Transverse colon (tissue), 4 donors: Measurements from ENCODE around the gene GFOD1. TPM values are rescaled to one million over a fixed set of nuclear protein-coding genes. Genes with fewer than 3 reads are reported as not detected.
"Not testable (repeated sequence)": the region's sequence is repeated elsewhere in the genome, so short reads cannot be mapped to it uniquely, and the experiment has no call there.

Experiments used
- DNase-seq: peaks from one replicate; pipeline ENCODE4 v3.0.0-alpha.2; 2019
- H3K27ac ChIP-seq, 4 donors: fragments of 200-600 bp; sonication (generic); 2 replicates each; pipeline ENCODE4 v1.5.1; 2016 to 2018; ENCODE audit warnings: inconsistent platforms in 4 of 4
- H3K27me3 ChIP-seq: fragments of 200-600 bp; sonication (generic); 2 replicates; pipeline ENCODE4 v1.5.1; 2017; ENCODE audit warnings: inconsistent platforms
- H3K36me3 ChIP-seq, 4 donors: fragments of 200-600 bp; sonication (generic); 2 replicates each; pipeline ENCODE4 v1.5.1; 2017 to 2019; ENCODE audit warnings: inconsistent platforms in 4 of 4
- H3K4me1 ChIP-seq, 4 donors: fragments of 200-600 bp; sonication (generic); 2 replicates each; pipeline ENCODE4 v1.5.1; 2017 to 2020; ENCODE audit warnings: inconsistent platforms in 4 of 4
- H3K4me3 ChIP-seq, 4 donors: fragments of 200-600 bp; sonication (generic); 1 replicate in 1 of 4; 2 replicates in 3 of 4; pipeline versions ENCODE4 v1.5.1 to v1.6.1; 2017 to 2019; ENCODE audit warnings: inconsistent platforms in 4 of 4
- H3K9me3 ChIP-seq, 2 donors: fragments of 200-600 bp; sonication (generic); 2 replicates each; pipeline ENCODE4 v1.5.1; 2017 to 2019; ENCODE audit warnings: inconsistent platforms in 2 of 2
- EP300 ChIP-seq: sonication (generic); formaldehyde crosslinking; IDR thresholded peaks from one replicate; pipeline ENCODE4 v1.6.1; 2017; ENCODE audit warnings: antibody characterized with exemption, low read depth
- POLR2A ChIP-seq: fragments of 450-650 bp; IDR thresholded peaks from one replicate; pipeline ENCODE4 v1.6.1; 2016; ENCODE audit warnings: antibody characterized with exemption, mild to moderate bottlenecking, moderate library complexity
- POLR2AphosphoS5 ChIP-seq, 3 donors: sonication (generic); formaldehyde crosslinking; IDR thresholded peaks; one replicate each; pipeline ENCODE4 v1.6.1; 2016; ENCODE audit warnings: antibody characterized with exemption in 3 of 3
- WGBS, 2 donors: methylation state at CpG; one replicate each; pipeline ENCODE4 v1.1.5; 2018; ENCODE audit warnings: low coverage in 1 of 2; 5-methylcytosine and 5-hydroxymethylcytosine counted together
- in situ Hi-C, 4 donors: fragments of 200-750 bp; cut with MboI; loops; one replicate each; pipeline versions ENCODE4 v1.15.0 to v1.15.1; 2017; ENCODE audit warnings: low sequenced_read_pairs in 3 of 4, low pct_ligation_motif_present in 1 of 4, low pct_unique_long_range_greater_than_20kb in 1 of 4
- intact Hi-C: fragments of 100-400 bp; cut with DNase I; formaldehyde crosslinking; loops from one replicate; pipeline ENCODE4 v1.15.1; 2023; ENCODE audit warnings: low total_unique reads
- total RNA-seq, 4 donors: library from RNA; depleted of rRNA; stranded (reverse); fragments of >200 nt; gene quantifications; one replicate each; pipeline ENCODE4 v1.1.0, GENCODE V29; 2016
- TF ChIP-seq, protein P1 (sequence below), 5 experiments: fragments of 200-600 bp in 3 of 5; fragments of 450-650 bp in 2 of 5; sonication (generic) in 3 of 5; IDR thresholded peaks; 1 replicate in 2 of 5; 2 replicates in 3 of 5; pipeline ENCODE4 v1.5.1; 2016 to 2017; ENCODE audit warnings: antibody characterized with exemption in 5 of 5, inconsistent platforms in 3 of 5, mild to moderate bottlenecking in 2 of 5, moderate library complexity in 1 of 5

GFOD1 gene
- total RNA-seq, 4 donors from 2014 or later = 8.4 to 36.7 (median 19.9) TPM

DNA sequence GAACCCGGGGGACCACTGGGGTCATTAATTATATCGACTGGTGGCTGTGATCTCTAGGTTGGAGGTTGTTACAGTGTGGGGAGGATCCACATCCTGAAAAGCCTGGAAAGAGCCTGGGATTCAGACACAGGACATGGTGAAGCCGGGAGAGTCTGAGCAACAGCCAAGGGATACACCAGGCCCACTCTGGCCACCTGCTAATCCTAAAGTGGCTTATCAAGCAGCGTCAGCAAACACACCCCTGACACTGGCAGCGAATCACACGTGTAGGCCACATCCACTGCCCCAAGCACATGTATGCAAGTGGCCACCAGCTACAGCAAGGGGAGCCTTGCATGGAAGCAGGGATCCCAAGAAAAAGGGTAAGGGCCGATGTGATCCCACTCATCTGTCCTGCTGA, 41.0 kb downstream of the GFOD1 start:
- DNase-seq = no peak
- no peaks in the 10 kb centered on the region for H3K9me3 ChIP-seq
- H3K4me1 ChIP-seq = peaks cover 18 to 84% (median 44%) of the 10 kb centered on the region in 4 donors
- WGBS, 2 donors = 85 to 90% methylated on average over 6 to 7 of the region's 7 CpGs
- H3K27ac ChIP-seq = peak overlapping the region; percentile 75 to 81 (median 78)
- TF ChIP-seq POLR2A (no peak), EP300 (no peak), POLR2AphosphoS5 (IDR thresholded peaks at IDR 0.05) (no peak)
- TF ChIP-seq, protein P1, sequence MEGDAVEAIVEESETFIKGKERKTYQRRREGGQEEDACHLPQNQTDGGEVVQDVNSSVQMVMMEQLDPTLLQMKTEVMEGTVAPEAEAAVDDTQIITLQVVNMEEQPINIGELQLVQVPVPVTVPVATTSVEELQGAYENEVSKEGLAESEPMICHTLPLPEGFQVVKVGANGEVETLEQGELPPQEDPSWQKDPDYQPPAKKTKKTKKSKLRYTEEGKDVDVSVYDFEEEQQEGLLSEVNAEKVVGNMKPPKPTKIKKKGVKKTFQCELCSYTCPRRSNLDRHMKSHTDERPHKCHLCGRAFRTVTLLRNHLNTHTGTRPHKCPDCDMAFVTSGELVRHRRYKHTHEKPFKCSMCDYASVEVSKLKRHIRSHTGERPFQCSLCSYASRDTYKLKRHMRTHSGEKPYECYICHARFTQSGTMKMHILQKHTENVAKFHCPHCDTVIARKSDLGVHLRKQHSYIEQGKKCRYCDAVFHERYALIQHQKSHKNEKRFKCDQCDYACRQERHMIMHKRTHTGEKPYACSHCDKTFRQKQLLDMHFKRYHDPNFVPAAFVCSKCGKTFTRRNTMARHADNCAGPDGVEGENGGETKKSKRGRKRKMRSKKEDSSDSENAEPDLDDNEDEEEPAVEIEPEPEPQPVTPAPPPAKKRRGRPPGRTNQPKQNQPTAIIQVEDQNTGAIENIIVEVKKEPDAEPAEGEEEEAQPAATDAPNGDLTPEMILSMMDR (IDR thresholded peaks at IDR 0.05) = no peak
- no peak overlapping the region for H3K4me3 ChIP-seq
- no peaks in the 10 kb centered on the region for H3K27me3 ChIP-seq
- intact Hi-C loops (no loop called here), in situ Hi-C loops (no loop called here)
- H3K36me3 ChIP-seq = no peaks in the 10 kb centered on the region

DNA sequence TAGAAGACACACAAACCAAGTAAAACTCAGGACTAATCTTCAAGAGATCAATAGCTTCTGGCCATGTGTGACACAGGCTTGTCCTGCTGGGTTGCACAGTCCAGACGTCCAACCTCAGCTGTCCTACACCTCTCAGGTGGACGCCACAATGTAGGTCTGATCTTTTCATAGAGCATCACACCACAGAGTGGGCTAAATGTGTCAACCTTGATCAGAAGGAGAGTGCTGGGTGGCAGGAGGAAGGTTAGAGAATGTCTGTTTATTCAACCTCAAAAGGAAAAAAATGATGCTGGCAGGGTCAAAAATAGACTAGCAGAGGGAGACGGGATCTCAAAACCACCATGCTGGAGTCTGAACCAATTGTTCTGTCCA, 41.7 kb downstream of the GFOD1 start:
- WGBS, 2 donors = 70 to 76% methylated on average over 2 to 3 of the region's 3 CpGs
- Histone ChIP-seq H3K4me3 (no peak overlapping the region), H3K9me3 (no peaks in the 10 kb centered on the region), H3K27ac (peak overlapping the region; percentile 75 to 81 (median 78)), H3K4me1 (peaks cover 18 to 86% (median 44%) of the 10 kb centered on the region in 4 donors), H3K27me3 (no peaks in the 10 kb centered on the region), H3K36me3 (no peaks in the 10 kb centered on the region)
- no peak for DNase-seq
- in situ Hi-C loops = no loop called here
- intact Hi-C loops = no loop called here
- TF ChIP-seq POLR2AphosphoS5 (IDR thresholded peaks at IDR 0.05) (no peak), POLR2A (no peak), EP300 (no peak)
- TF ChIP-seq, protein P1 (IDR thresholded peaks at IDR 0.05) = no peak

DNA sequence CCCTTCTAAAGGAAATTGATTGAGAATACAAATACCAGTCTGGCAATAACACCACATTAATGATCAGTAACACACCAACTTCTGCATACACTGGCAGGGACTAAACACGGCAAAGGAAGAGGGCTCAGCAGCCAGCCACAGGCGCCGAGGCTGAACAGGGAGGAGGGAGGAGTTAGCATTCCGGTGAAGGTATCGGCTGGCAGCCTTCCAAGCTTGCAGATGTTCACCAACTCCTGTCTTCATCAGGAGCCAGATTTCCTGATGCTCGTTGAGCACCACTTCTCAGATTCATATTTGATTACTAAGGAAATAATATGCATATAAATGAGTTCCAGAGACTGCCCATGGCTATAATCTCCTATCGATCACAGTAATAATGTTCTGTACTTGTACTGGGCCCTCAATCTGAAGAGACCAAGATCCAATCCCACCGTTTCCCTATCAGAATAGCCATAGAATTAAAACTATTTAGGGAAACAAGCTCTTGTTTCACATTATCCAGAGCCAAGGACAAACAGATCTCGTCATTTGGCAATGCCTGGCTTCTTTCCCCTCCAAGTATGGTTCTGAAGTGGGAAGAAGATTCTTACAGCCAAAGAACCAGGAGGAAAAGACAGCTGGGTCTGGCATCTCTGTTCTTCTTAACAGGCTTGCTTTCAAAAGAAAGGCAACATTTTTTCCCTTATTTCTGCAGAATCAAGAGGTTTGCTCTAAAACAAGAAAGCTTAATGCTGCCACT, 42.2 kb downstream of the GFOD1 start:
- DNase-seq = peak; percentile 89
- TF ChIP-seq, protein P1 (IDR thresholded peaks at IDR 0.05) = no peak
- TF ChIP-seq POLR2AphosphoS5 (IDR thresholded peaks at IDR 0.05) (peak in 1 of 3 donors; percentile 48), POLR2A (no peak)
- Histone ChIP-seq H3K36me3 (no peaks in the 10 kb centered on the region), H3K4me3 (peak overlapping the region in 1 of 4 donors; percentile 21), H3K4me1 (peaks cover 18 to 85% (median 42%) of the 10 kb centered on the region in 4 donors), H3K9me3 (no peaks in the 10 kb centered on the region), H3K27ac (peak overlapping the region; percentile 75 to 81 (median 78)), H3K27me3 (no peaks in the 10 kb centered on the region)
- WGBS, 2 donors = 0 to 18% methylated on average over 1 to 9 of the region's 9 CpGs
- intact Hi-C loops = no loop called here
- in situ Hi-C loops = no loop called here

DNA sequence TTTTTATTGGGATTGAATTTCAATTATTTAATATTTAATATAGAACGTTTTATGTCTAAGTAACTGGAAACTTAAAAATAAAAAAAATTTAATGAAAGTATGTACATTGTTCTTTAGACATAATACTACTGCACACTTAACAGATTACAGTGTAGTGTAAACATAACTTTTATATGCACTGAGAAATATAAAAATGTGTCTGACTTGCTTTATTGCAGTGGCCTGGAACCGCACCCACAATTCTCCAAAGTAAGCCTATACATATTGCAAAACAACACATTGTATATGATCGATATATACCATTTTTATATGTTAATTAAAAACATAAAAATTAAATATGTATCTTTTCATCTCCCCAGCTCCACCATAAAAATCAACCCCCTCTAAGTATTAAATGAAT, 42.8 kb downstream of the GFOD1 start:
- intact Hi-C loops (no loop called here), in situ Hi-C loops (no loop called here)
- Histone ChIP-seq H3K27ac (peak overlapping the region; percentile 75 to 81 (median 78)), H3K36me3 (no peaks in the 10 kb centered on the region), H3K4me1 (peaks cover 18 to 80% (median 39%) of the 10 kb centered on the region in 4 donors), H3K9me3 (no peaks in the 10 kb centered on the region), H3K4me3 (peak overlapping the region in 1 of 4 donors; percentile 21), H3K27me3 (no peaks in the 10 kb centered on the region)
- TF ChIP-seq EP300 (no peak), POLR2AphosphoS5 (IDR thresholded peaks at IDR 0.05) (no peak), POLR2A (no peak)
- TF ChIP-seq, protein P1 (IDR thresholded peaks at IDR 0.05) = no peak
- no peak for DNase-seq
- WGBS, 2 donors = 28 to 47% methylated on average over 3 of the region's 3 CpGs

DNA sequence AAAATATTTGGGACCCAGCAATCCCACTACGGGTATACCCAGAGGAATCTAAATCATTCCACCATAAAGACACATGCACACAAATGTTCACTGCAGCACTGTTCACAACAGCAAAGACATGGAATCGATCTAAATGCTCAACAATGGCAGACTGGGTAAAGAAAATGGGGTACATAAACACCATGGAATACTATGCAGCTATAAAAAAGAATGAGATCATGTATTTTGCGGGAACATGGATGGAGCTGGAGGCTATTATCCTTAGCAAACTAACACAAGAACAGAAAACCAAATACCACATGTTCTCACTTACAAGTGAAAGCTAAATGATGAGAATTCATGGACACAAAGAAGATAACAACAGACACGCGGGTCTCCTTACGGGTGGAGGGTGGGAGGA, 43.4 kb downstream of the GFOD1 start:
- H3K4me3 ChIP-seq, H3K9me3 ChIP-seq, DNase-seq, intact Hi-C loops, H3K27me3 ChIP-seq, in situ Hi-C loops, H3K36me3 ChIP-seq: not testable (repeated sequence)
- Histone ChIP-seq H3K27ac (peak overlapping the region; percentile 75 to 81 (median 78)), H3K4me1 (peaks cover 18 to 73% (median 37%) of the 10 kb centered on the region in 4 donors)
- 93 to 96% methylated on average over 5 to 6 of the region's 6 CpGs for whole genome bisulfite sequencing, 2 donors
